GM19193 (cell line): ENCODE data around the gene GNG7.

Source experiments
- POLR2A ChIP-seq: IDR thresholded peaks from 4 replicates; pipeline ENCODE4 v1.6.1; 2011; ENCODE audit not compliant: insufficient read depth, insufficient read length; ENCODE audit errors: extremely low read depth

GNG7 gene

GRCh38 chr19:2524840-2525723 is 177.4 kb downstream of the GNG7 start:
- no peak for TF ChIP-seq POLR2A

DNA sequence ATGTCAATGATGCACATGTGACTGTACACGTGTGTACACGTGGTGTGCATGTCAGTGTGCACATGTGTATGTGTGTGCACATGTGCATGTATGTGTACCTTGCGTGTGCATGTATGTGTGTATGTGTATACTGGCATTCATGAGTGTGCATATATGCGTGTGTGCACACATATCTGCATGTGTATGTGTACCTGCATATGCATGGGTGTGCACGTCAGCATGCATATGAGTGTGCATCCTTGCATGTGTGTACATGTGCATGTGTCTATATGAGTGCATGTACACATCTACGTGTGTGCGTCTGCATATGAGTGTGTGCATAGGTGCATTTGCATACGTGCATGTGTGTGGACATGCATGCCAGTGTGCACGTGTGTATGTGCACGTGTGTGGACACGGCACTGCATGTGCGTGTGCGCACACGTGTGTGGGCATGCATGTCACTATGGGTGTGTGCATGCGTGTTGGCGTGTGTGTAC is 178.1 kb downstream of the GNG7 start:
- TF ChIP-seq POLR2A, result no peak

GRCh38 chr19:2523630-2524311 is 178.7 kb downstream of the GNG7 start:
- no peak for TF ChIP-seq POLR2A

GRCh38 chr19:2519482-2519881 is 183.0 kb downstream of the GNG7 start:
- no peak for TF ChIP-seq POLR2A

DNA sequence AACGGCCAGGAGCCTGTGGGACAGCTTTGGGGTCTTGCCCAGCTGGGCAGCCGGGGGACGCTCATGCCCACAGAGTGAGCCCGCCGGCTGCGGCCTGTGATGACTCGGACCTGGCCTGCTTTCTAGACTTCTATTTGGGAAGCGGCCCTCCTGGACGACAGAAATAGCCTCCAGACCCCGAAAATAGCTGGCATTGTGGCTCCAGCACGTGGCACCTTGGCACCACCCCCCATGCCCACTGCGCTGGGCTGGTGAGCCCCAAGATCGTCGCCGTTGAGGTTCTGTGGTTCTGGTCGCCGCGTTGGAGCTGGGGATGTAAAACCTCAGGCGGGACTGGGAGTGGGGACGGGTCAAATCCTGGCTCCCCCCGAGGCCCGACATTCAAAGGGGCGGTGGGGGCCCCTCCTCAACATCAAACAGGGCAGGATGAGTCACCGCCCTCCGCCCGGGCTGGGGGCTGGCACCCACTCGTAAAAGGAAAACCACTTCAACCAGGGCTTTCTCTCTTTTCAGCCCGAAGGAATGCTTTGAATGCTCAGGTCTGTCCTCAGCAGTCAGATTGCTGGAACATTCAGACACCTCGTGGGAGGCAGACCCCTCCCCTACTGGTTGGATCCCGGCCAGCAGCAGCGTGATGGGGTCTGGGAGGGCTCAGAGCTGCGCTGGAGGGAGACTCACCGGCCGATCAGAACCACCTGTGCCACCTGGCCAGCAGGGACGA is 184.5 kb downstream of the GNG7 start:
- TF ChIP-seq POLR2A, result no peak

DNA sequence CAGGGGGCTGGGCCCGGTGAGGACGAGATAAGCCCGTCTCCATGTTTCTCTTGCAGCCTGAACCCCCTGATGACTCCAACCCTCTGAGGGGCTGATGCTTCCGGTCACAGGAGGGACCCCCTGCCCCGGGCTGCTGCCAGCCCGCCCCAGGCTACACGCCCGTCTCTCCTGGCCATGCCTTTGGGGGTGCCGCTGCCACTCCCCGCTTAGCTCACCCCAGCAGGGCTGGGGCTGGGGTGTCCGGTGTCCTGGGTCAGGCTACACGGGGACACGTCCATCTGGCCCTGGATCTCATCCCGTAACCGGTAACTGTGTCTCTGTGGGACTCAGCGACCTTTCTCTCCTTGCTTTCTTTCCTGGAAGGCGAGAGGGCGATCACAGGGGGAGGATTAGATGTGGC is 185.8 kb downstream of the GNG7 start:
- no peak for TF ChIP-seq POLR2A

DNA sequence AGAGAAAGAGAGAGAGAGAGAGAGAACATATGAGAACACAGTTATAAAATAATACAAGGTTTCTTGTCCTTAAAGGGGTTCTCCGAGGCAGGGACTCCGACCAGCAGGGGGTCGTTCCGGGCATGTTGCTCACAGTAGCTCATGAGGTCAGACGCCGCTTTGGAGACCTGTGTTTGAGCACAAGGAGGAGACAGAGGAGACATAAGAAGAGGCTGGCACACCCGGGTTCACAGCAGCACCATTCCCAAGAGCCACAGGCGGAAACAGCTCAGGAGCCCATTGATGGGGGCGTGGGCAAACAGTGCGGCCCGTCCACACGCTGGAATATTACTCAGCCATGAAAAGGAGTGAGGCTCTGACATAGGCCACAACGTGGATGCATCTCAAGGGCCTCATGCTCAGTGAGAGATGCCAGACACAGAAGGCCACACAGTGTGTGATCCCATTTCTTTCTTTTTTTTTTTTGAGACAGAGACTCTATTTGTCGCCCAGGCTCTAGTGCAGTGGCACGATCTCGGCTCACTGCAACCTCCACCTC is 187.4 kb downstream of the GNG7 start:
- TF ChIP-seq POLR2A, result no peak

DNA sequence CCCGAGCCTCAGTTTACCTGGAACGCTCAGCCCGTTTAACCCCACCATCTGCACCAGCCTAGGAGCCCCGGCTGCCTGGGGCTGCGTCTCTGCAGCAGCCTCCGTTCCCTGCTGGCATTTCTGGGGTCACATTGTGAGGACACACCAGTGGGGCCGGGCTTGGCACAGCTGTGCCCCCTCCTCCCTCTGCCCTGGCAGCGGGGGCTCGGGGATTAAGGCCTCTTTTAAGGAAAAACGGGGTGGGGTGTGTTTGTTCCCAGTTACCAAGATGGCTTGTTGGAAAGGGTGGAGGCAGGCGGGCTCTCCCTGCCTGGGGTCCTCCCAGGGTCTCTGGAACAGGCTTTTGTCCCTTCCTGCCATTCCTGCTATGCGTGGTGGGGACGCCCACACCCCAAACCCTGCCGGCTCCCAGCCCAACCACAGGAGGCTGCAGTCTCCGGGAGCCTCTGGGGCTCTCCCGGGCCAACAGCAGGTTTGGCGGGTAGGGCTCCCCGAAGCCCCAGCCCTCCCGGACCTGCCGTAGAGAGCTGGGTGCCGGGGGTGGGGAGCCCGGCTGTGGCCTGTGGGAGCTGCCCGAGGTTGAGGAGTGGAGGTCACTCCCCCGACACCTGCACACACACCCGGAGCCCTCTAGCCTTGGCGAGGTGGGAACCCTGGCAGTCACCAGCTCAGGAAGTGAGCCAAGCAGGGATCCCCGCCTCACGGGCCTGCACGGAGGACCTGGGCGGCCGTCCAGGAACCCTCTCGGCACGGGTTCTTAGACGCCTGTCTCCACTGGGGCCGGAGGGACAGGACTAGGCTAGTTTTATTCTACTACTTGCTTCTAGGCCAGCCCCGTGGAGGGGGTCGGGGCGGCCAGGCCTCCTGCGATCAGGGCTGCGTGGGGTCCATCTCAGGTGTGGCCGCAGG is 189.7 kb downstream of the GNG7 start:
- TF ChIP-seq POLR2A, result no peak

DNA sequence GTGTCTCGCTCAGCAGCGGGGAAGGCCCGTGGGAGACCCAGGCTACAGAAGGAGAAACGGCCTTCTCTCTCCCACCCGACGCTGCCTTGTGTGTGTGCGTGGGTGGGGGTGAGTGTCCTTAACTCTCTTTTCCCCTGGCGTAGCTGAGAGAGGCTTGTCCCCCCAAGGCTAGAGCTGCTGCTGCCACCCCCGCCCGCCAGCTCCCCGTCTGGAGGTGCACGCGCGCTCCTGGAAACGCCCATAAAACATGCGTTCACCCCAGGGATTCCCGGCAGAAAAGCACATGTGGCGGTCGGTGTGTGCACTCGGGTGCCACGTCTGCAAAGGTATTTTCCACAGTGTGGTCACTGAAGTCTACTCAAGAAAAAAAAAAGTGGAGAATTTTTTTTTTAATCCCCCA is 190.5 kb downstream of the GNG7 start:
- TF ChIP-seq POLR2A, result peak; percentile 0

GRCh38 chr19:2511570-2511969 is 190.9 kb downstream of the GNG7 start:
- TF ChIP-seq POLR2A, result peak; percentile 13

- no peak for TF ChIP-seq POLR2A
Measured at GRCh38 chr19:2509096-2509495, 193.4 kb downstream of the GNG7 start.

- TF ChIP-seq POLR2A, result no peak
Measured at GRCh38 chr19:2507109-2507508, 195.4 kb downstream of the GNG7 start.

DNA sequence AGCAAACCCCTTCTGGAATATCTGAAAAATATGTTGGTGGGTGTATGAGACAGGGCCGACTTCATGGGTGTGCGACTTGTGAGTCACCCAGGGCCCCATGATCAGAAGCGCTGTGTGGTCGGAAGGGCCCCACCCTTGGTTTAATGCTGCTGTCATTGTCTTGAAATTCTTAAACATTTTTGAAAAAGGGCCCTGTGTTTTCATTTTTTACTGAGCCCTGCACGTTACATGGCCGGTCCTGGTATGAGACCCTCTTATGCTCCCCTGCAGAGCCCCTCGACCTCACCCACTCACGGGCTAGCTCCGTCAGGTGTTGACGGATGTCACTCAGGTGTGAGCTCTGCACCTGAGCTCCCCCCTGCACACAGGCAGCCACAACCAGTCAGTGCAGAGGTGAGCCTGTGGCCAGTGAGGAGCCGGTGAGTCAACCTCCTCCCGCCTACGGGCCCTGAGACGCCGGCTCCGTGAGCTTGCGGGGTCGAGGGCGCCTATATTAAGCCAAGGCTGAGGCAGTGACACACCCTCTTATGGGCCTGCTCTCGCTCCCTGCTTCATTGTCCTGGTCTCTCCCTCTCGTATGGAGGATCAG is 198.9 kb downstream of the GNG7 start:
- no peak for TF ChIP-seq POLR2A

- no peak for TF ChIP-seq POLR2A
Measured at GRCh38 chr19:2500841-2501261, 201.6 kb downstream of the GNG7 start.
